OCI-LY7 (cell line): ENCODE results near the gene BGLAP. TPM values are rescaled to one million over a fixed set of nuclear protein-coding genes. Genes with fewer than 3 reads are reported as not detected.

Source experiments
- BruUV-seq: library from RNA; stranded (reverse); fragments of 400-500 nt; replicated peaks from 2 replicates; lab custom pipeline; 2021; lab: Mats Ljungman, UMichigan
- CTCF ChIA-PET: fragments of 300-600 bp; sonication (Branson Sonifier 250); formaldehyde crosslinking; loops from one replicate; lab custom pipeline; 2022; ENCODE audit warnings: antibody characterized with exemption; ENCODE audit not compliant: unreplicated experiment; lab: Charles Lee
- POLR2A ChIA-PET: fragments of 300-600 bp; sonication (Branson Sonifier 250); formaldehyde crosslinking; loops from one replicate; lab custom pipeline; 2022; ENCODE audit warnings: antibody characterized with exemption; lab: Charles Lee
- DNase-seq: peaks from one replicate; pipeline ENCODE4 v3.0.0-alpha.2; 2015; ENCODE audit warnings: low spot score
- H2AFZ ChIP-seq: fragments of 200-600 bp; sonication (generic), shearing (Covaris generic); 2 replicates; pipeline ENCODE4 v1.6.1; 2014; ENCODE audit warnings: mild to moderate bottlenecking, antibody characterized with exemption, low read length, moderate library complexity
- H3K27ac ChIP-seq: fragments of 200-600 bp; sonication (generic); 2 replicates; pipeline ENCODE4 v1.5.1; 2014; ENCODE audit warnings: mixed run types, low read depth, mild to moderate bottlenecking, moderate library complexity, low read length, inconsistent platforms; ENCODE audit not compliant: poor library complexity, severe bottlenecking
- H3K36me3 ChIP-seq: fragments of 200-600 bp; sonication (generic); 2 replicates; pipeline ENCODE4 v1.6.1; 2014; ENCODE audit warnings: mild to moderate bottlenecking, antibody characterized with exemption, low read length, moderate library complexity, mixed read lengths; ENCODE audit not compliant: insufficient read depth
- H3K4me1 ChIP-seq: fragments of 200-600 bp; sonication (generic); 2 replicates; pipeline ENCODE4 v1.5.1; 2014; ENCODE audit warnings: mild to moderate bottlenecking, low read length; ENCODE audit not compliant: insufficient read depth, poor library complexity, severe bottlenecking
- H3K4me2 ChIP-seq: fragments of 200-600 bp; sonication (generic); 2 replicates; pipeline ENCODE4 v1.6.1; 2014; ENCODE audit warnings: mild to moderate bottlenecking, low read length
- H3K4me3 ChIP-seq: fragments of 200-600 bp; sonication (generic); 2 replicates; pipeline ENCODE4 v1.5.1; 2014; ENCODE audit warnings: mild to moderate bottlenecking, low read depth, low read length; ENCODE audit not compliant: poor library complexity, severe bottlenecking
- H3K79me2 ChIP-seq: fragments of 200-600 bp; sonication (generic); 2 replicates; pipeline ENCODE4 v1.6.1; 2016; ENCODE audit warnings: low read depth, mild to moderate bottlenecking, low read length, moderate library complexity, mixed read lengths; ENCODE audit not compliant: insufficient read depth
- H3K9me2 ChIP-seq: fragments of 200-600 bp; sonication (generic); 2 replicates; pipeline ENCODE4 v1.6.1; 2016; ENCODE audit warnings: mild to moderate bottlenecking, low read length, mixed read lengths; ENCODE audit not compliant: insufficient read depth
- H3K9me3 ChIP-seq: fragments of 200-600 bp; sonication (generic); 2 replicates; pipeline ENCODE4 v1.6.1; 2014; ENCODE audit warnings: mild to moderate bottlenecking, mixed run types, low read length, mixed read lengths
- H4K20me1 ChIP-seq: fragments of 200-600 bp; sonication (generic); 2 replicates; pipeline ENCODE4 v1.6.1; 2014; ENCODE audit warnings: mild to moderate bottlenecking, antibody characterized with exemption, low read length, moderate library complexity, mixed read lengths; ENCODE audit not compliant: insufficient read depth
- EZH2phosphoT487 ChIP-seq: fragments of 200-600 bp; sonication (generic); IDR thresholded peaks from 2 replicates; pipeline ENCODE4 v1.6.1; 2018; ENCODE audit warnings: low read depth, borderline replicate concordance, mild to moderate bottlenecking, mixed run types, antibody characterized with exemption, low read length, moderate library complexity, mixed read lengths
- intact Hi-C: fragments of 100-400 bp; cut with micrococcal nuclease; formaldehyde crosslinking; loops from one replicate; pipeline ENCODE4 v1.10.0; 2022; ENCODE audit not compliant: unreplicated experiment
- total RNA-seq, 2 experiments: library from RNA; depleted of rRNA in 1 of 2; stranded (reverse); fragments of >200 nt in 1 of 2; shearing (Covaris generic) in 1 of 2; gene quantifications; 2 replicates each; pipeline ENCODE4 v1.2.3, GENCODE V29; 2014 to 2022
- TF ChIP-seq, protein P1 (sequence below): fragments of 200-600 bp; sonication (generic); conservative IDR thresholded peaks from 2 replicates; pipeline ENCODE4 v1.5.1; 2014; ENCODE audit warnings: mild to moderate bottlenecking, antibody characterized with exemption, low read length, moderate library complexity, mixed read lengths

BGLAP gene
- total RNA-seq, 2 experiments from 2014 or later, result 3.7 to 6.0 TPM

- Histone ChIP-seq H3K79me2 (no peaks in the 10 kb centered on the region), H3K36me3 (peaks cover 94% of the 10 kb centered on the region), H3K4me1 (no peaks in the 10 kb centered on the region), H3K27ac (no peak overlapping the region), H3K4me3 (no peak overlapping the region), H3K9me3 (no peaks in the 10 kb centered on the region), H3K4me2 (no peak overlapping the region), H3K9me2 (no peaks in the 10 kb centered on the region), H4K20me1 (no peaks in the 10 kb centered on the region), H2AFZ (no peak overlapping the region)
- ChIA-PET POLR2A (interaction anchor here (1.2 kb wide), 1 partner anchor 10 kb away, joined by 4 read pairs; no protein-coding TSS in a partner anchor), CTCF (no interaction called here)
- no peak for DNase-seq
- no TSS peak for BruUV-seq
- intact Hi-C loops, result no loop called here
- no peak for TF ChIP-seq EZH2phosphoT487
- TF ChIP-seq, protein P1, sequence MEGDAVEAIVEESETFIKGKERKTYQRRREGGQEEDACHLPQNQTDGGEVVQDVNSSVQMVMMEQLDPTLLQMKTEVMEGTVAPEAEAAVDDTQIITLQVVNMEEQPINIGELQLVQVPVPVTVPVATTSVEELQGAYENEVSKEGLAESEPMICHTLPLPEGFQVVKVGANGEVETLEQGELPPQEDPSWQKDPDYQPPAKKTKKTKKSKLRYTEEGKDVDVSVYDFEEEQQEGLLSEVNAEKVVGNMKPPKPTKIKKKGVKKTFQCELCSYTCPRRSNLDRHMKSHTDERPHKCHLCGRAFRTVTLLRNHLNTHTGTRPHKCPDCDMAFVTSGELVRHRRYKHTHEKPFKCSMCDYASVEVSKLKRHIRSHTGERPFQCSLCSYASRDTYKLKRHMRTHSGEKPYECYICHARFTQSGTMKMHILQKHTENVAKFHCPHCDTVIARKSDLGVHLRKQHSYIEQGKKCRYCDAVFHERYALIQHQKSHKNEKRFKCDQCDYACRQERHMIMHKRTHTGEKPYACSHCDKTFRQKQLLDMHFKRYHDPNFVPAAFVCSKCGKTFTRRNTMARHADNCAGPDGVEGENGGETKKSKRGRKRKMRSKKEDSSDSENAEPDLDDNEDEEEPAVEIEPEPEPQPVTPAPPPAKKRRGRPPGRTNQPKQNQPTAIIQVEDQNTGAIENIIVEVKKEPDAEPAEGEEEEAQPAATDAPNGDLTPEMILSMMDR, result no peak
Measured at GRCh38 chr1:156262461-156263287, 20.7 kb downstream of the BGLAP start.

GRCh38 chr1:156263288-156263655, 21.3 kb downstream of the BGLAP start:
- Histone ChIP-seq H3K9me3 (no peaks in the 10 kb centered on the region), H3K4me1 (no peaks in the 10 kb centered on the region), H3K9me2 (no peaks in the 10 kb centered on the region), H3K4me2 (no peak overlapping the region), H2AFZ (no peak overlapping the region), H3K79me2 (no peaks in the 10 kb centered on the region), H3K36me3 (peaks cover 94% of the 10 kb centered on the region), H3K27ac (no peak overlapping the region), H4K20me1 (no peaks in the 10 kb centered on the region), H3K4me3 (no peak overlapping the region)
- ChIA-PET POLR2A (no interaction called here), CTCF (no interaction called here)
- TF ChIP-seq EZH2phosphoT487, result no peak
- TF ChIP-seq, protein P1, result no peak
- no peak for DNase-seq
- intact Hi-C loops, result no loop called here
- no TSS peak for BruUV-seq

- no TSS peak for BruUV-seq
- intact Hi-C loops, result no loop called here
Measured at GRCh38 chr1:156266051-156266450, 24.1 kb downstream of the BGLAP start.

More at GRCh38 chr1:156266051-156266450, 24.1 kb downstream of the BGLAP start:
- Histone ChIP-seq H3K36me3 (peaks cover 91% of the 10 kb centered on the region), H2AFZ (no peak overlapping the region), H3K4me2 (no peak overlapping the region), H3K4me1 (no peaks in the 10 kb centered on the region), H3K79me2 (no peaks in the 10 kb centered on the region), H3K9me3 (no peaks in the 10 kb centered on the region), H3K4me3 (no peak overlapping the region), H4K20me1 (no peaks in the 10 kb centered on the region), H3K27ac (no peak overlapping the region), H3K9me2 (no peaks in the 10 kb centered on the region)
- TF ChIP-seq, protein P1, result no peak
- no peak for TF ChIP-seq EZH2phosphoT487
- no peak for DNase-seq
- POLR2A ChIA-PET, result no interaction called here
- CTCF ChIA-PET, result no interaction called here
